Nephron (organoid): Measurements from ENCODE around the gene WFIKKN1.

Experiments
- H3K27ac Mint-ChIP-seq, 3 experiments: 2 replicates each; pipeline ENCODE4 v1.8.0; 2020; ENCODE audit warnings: mixed read lengths in 3 of 3, mild to moderate bottlenecking in 2 of 3, moderate library complexity in 1 of 3
- H3K27me3 Mint-ChIP-seq: 2 replicates; pipeline ENCODE4 v1.8.0; 2021; ENCODE audit warnings: low read depth, mild to moderate bottlenecking, moderate library complexity, mixed read lengths
- H3K36me3 Mint-ChIP-seq: 2 replicates; pipeline ENCODE4 v1.8.0; 2020; ENCODE audit warnings: low read depth, mixed read lengths
- H3K4me1 Mint-ChIP-seq: 2 replicates; pipeline ENCODE4 v1.8.0; 2020; ENCODE audit warnings: mixed read lengths
- H3K4me3 Mint-ChIP-seq, 3 experiments: 2 replicates each; pipeline ENCODE4 v1.8.0; 2020; ENCODE audit warnings: mild to moderate bottlenecking in 3 of 3, mixed read lengths in 3 of 3, moderate library complexity in 2 of 3
- H3K9me3 Mint-ChIP-seq: 2 replicates; pipeline ENCODE4 v1.8.0; 2020; ENCODE audit warnings: mixed read lengths
- TF ChIP-seq, protein P1 (sequence below), 3 experiments: fragments of 200-600 bp; sonication (generic); IDR thresholded peaks; one replicate each; pipeline ENCODE4 v1.5.0; 2021; ENCODE audit warnings: antibody characterized with exemption in 3 of 3; ENCODE audit not compliant: unreplicated experiment in 3 of 3

The WFIKKN1 gene

GRCh38 chr16:585351-585750 is 45.4 kb upstream of the WFIKKN1 start:
- Mint-ChIP-seq H3K27me3 (peaks cover 4% of the 10 kb centered on the region), H3K4me1 (peaks cover 16% of the 10 kb centered on the region), H3K9me3 (no peaks in the 10 kb centered on the region), H3K4me3 (peak overlapping the region in 2 of 3 experiments; percentile 16 to 46), H3K36me3 (no peaks in the 10 kb centered on the region), H3K27ac (peak overlapping the region in 2 of 3 experiments; percentile 25 to 40)
- TF ChIP-seq, protein P1, sequence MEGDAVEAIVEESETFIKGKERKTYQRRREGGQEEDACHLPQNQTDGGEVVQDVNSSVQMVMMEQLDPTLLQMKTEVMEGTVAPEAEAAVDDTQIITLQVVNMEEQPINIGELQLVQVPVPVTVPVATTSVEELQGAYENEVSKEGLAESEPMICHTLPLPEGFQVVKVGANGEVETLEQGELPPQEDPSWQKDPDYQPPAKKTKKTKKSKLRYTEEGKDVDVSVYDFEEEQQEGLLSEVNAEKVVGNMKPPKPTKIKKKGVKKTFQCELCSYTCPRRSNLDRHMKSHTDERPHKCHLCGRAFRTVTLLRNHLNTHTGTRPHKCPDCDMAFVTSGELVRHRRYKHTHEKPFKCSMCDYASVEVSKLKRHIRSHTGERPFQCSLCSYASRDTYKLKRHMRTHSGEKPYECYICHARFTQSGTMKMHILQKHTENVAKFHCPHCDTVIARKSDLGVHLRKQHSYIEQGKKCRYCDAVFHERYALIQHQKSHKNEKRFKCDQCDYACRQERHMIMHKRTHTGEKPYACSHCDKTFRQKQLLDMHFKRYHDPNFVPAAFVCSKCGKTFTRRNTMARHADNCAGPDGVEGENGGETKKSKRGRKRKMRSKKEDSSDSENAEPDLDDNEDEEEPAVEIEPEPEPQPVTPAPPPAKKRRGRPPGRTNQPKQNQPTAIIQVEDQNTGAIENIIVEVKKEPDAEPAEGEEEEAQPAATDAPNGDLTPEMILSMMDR (IDR thresholded peaks at IDR 0.05; ENCODE audit: unreplicated experiment in 3 of 3), result no peak

- H3K4me1 Mint-ChIP-seq, result peaks cover 23% of the 10 kb centered on the region
- TF ChIP-seq, protein P1 (IDR thresholded peaks at IDR 0.05; ENCODE audit: unreplicated experiment in 3 of 3), result no peak
- H3K27me3 Mint-ChIP-seq, result peaks cover 7% of the 10 kb centered on the region
- no peaks in the 10 kb centered on the region for H3K36me3 Mint-ChIP-seq
- H3K27ac Mint-ChIP-seq, result peak overlapping the region in 1 of 3 experiments; percentile 40
- H3K4me3 Mint-ChIP-seq, result peak overlapping the region; percentile 16 to 46 (median 29)
- H3K9me3 Mint-ChIP-seq, result no peaks in the 10 kb centered on the region
Measured at GRCh38 chr16:586047-586644, 44.6 kb upstream of the WFIKKN1 start.

DNA sequence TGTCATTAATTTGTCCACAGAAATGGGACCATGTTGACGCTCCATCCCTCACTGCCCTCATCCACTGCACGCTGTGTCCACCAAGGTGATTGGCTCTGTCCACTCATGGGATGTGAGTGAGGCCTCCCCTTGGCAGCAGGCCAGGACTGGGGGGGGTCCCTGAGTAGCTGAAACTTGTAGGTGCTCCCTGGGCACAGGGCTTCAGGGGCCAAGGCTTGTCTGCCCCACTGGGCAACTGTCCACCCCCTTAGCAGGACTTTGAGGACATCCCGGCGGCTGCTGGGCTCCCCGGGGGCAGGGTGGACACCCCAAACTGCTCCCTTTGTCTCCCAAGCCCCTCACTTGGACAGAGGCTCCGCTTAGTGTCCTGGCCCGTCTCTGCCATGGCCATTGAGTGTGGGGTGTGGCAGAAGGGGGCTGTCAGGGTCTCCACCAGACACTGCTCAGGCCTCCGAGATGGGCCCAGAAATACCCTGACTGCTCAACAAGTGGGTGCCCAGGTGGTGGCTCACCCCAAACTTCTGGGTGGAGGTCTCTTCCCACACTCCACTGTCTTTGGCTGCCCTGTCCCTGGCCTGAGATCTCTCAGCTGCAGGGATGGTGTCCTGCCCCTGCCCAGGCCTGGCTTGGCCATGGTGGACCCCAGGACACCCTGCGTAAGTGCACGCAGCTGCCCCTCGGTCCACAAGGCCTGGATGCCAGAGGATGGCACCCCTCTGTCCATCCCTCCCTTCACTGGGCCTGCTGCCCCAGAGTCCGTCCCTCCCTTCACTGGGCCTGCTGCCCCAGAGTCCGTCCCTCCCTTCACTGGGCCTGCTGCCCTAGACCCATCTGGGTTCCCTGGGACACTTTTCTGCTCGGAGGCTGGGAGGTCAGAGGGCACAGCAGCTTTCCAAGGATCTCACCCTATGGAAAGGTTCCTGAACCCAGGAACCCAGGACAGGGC is 43.9 kb upstream of the WFIKKN1 start:
- TF ChIP-seq, protein P1 (IDR thresholded peaks at IDR 0.05; ENCODE audit: unreplicated experiment in 3 of 3), result no peak
- peaks cover 8% of the 10 kb centered on the region for H3K27me3 Mint-ChIP-seq
- H3K36me3 Mint-ChIP-seq, result no peaks in the 10 kb centered on the region
- H3K27ac Mint-ChIP-seq, result peak overlapping the region; percentile 93 to 100 (median 98)
- peak overlapping the region; percentile 94 to 99 (median 97) for H3K4me3 Mint-ChIP-seq
- peaks cover 25% of the 10 kb centered on the region for H3K4me1 Mint-ChIP-seq
- H3K9me3 Mint-ChIP-seq, result no peaks in the 10 kb centered on the region

DNA sequence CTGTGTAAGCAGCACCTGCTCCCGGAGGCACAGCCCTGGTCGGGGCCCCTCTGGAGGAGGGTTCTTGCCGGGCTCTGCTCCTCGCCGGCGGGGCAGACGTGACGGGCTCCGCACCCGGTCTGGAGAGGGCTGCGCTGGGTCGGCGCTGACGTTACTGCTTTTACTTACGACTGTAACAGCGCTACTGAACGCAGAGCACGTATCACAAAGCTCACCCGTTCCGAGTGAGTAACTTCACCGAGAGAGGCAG is 42.2 kb upstream of the WFIKKN1 start:
- H3K9me3 Mint-ChIP-seq, result no peaks in the 10 kb centered on the region

GRCh38 chr16:588889-589657 is 41.7 kb upstream of the WFIKKN1 start:
- Mint-ChIP-seq H3K27ac (peak overlapping the region; percentile 98 to 100 (median 99)), H3K36me3 (peaks cover under 1% of the 10 kb centered on the region), H3K4me1 (peaks cover 38% of the 10 kb centered on the region), H3K27me3 (peaks cover 8% of the 10 kb centered on the region), H3K9me3 (no peaks in the 10 kb centered on the region), H3K4me3 (peak overlapping the region; percentile 98 to 99 (median 99))
- TF ChIP-seq, protein P1 (IDR thresholded peaks at IDR 0.05; ENCODE audit: unreplicated experiment in 3 of 3), result no peak

More for the DNA sequence above, 42.2 kb upstream of the WFIKKN1 start:
- peak overlapping the region; percentile 98 to 100 (median 98) for H3K27ac Mint-ChIP-seq
- TF ChIP-seq, protein P1 (IDR thresholded peaks at IDR 0.05; ENCODE audit: unreplicated experiment in 3 of 3), result no peak
- H3K4me3 Mint-ChIP-seq, result peak overlapping the region; percentile 94 to 99 (median 97)
- peaks cover 8% of the 10 kb centered on the region for H3K27me3 Mint-ChIP-seq
- H3K36me3 Mint-ChIP-seq, result no peaks in the 10 kb centered on the region
- H3K4me1 Mint-ChIP-seq, result peaks cover 35% of the 10 kb centered on the region
